Spleen (tissue), 7 donors: ENCODE results near the gene PTPRG.

Source experiments
- CTCF ChIP-seq, 11 experiments: fragments of 200-600 bp in 7 of 11; fragments of 450-650 bp in 4 of 11; sonication (generic) in 4 of 11; IDR thresholded peaks in 8 of 11; conservative IDR thresholded peaks in 3 of 11; 1 replicate in 7 of 11; 2 replicates in 4 of 11; pipeline versions ENCODE4 v1.4.0 to v1.8.0; 2016 to 2021; ENCODE audit warnings: antibody characterized with exemption in 11 of 11, inconsistent platforms in 4 of 11, mild to moderate bottlenecking in 1 of 11
- POLR2A ChIP-seq, 3 donors: fragments of 450-650 bp; IDR thresholded peaks; one replicate each; pipeline ENCODE4 v1.5.1; 2017; ENCODE audit warnings: antibody characterized with exemption in 3 of 3, mild to moderate bottlenecking in 1 of 3
- POLR2AphosphoS5 ChIP-seq, 3 donors: sonication (generic); formaldehyde crosslinking; IDR thresholded peaks; one replicate each; pipeline ENCODE4 v1.5.1; 2017; ENCODE audit warnings: antibody characterized with exemption in 3 of 3
- donor health status: DM: no; HTN: no; CAD: no; lungs with moderate emphysema.
- donor health status: DM: no; HTN: no; CAD: no.
- donor health status: DM: no; HTN: no; CAD: no.

DNA sequence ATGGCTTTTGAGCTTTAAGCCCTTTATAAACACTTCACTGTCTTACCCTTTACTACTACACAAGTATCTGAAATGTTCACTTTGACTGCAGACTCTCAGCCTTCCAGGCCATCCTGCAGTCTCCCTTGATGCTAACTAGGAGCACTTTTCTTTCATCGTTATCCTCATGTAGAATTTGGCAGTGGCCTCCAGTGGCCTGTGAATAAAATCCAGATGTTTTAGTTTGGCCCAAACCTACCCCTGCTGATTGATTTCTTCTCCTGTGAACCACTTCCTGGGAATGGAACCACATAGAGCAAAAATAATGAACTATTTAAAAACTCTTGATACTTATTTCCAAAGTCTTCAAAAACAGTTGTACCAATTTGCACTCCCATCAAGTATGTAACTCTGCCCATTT is 540.1 kb downstream of the PTPRG start:
- TF ChIP-seq POLR2A (IDR thresholded peaks at IDR 0.05): no peak
- no peak for TF ChIP-seq CTCF (IDR thresholded peaks at IDR 0.05 in 8 of 11, conservative IDR thresholded peaks at IDR 0.05 in 3 of 11)
- no peak for TF ChIP-seq POLR2AphosphoS5 (IDR thresholded peaks at IDR 0.05)
